GM12878 (cell line): ENCODE results near the gene MACROD2. TPM values are rescaled to one million over a fixed set of nuclear protein-coding genes. Genes with fewer than 3 reads are reported as not detected.

Experiments used
- ATAC-seq: fragments of 200-7000 bp; cut with Tn5 transposase; 3 replicates; pipeline ENCODE4 v1.9.1; 2020; ENCODE audit warnings: mild to moderate bottlenecking, moderate library complexity
- BruUV-seq: library from RNA; stranded (reverse); fragments of 400-500 nt; replicated peaks from 2 replicates; lab custom pipeline; 2021; lab: Mats Ljungman, UMichigan
- CTCF ChIA-PET: fragments of 300-600 bp; sonication (Branson Sonifier 250); formaldehyde crosslinking; extraction: SDS; loops from one replicate; lab custom pipeline; 2021; ENCODE audit warnings: inconsistent platforms; lab: Yijun Ruan, JAX
- POLR2A ChIA-PET: fragments of 350-600 bp; formaldehyde crosslinking; extraction: SDS; loops from one replicate; lab custom pipeline; 2021; ENCODE audit warnings: inconsistent platforms; lab: Charles Lee
- RAD21 ChIA-PET: fragments of 300-600 bp; sonication (Branson Sonifier 250); formaldehyde crosslinking; loops from one replicate; lab custom pipeline; 2023; ENCODE audit warnings: antibody characterized with exemption; ENCODE audit not compliant: unreplicated experiment; lab: Charles Lee
- SMC1A ChIA-PET: fragments of 300-600 bp; sonication (Branson Sonifier 250); formaldehyde crosslinking; loops from one replicate; lab custom pipeline; 2023; ENCODE audit not compliant: unreplicated experiment, uncharacterized antibody; lab: Charles Lee
- DNase-seq: peaks from one replicate; pipeline ENCODE4 v3.0.0-alpha.2; 2011; ENCODE audit warnings: low read depth, low spot score
- FAIRE-seq: peaks from 3 replicates; lab custom pipeline; 2011; peaks lifted over from hg19 to GRCh38; lab: Jason Lieb, UNC
- H2AFZ ChIP-seq: 2 replicates; pipeline ENCODE4 v1.6.0; 2011; ENCODE audit warnings: low read depth, low read length, control low read depth; ENCODE audit not compliant: control insufficient read depth
- H3K27ac ChIP-seq: 2 replicates; pipeline ENCODE4 v1.5.1; 2011; ENCODE audit warnings: control low read depth; ENCODE audit not compliant: control insufficient read depth, insufficient read depth
- H3K27me3 ChIP-seq, 2 experiments: replicated peaks in 1 of 2; 2 replicates each; pipeline versions ENCODE4 v1.6.0 to v1.6.1; 2011; ENCODE audit warnings: low read length in 1 of 2; ENCODE audit not compliant: control insufficient read depth in 2 of 2, insufficient read depth in 2 of 2
- H3K36me3 ChIP-seq, 2 experiments: 2 replicates each; pipeline ENCODE4 v1.5.1; 2011; ENCODE audit warnings: low read length in 1 of 2; ENCODE audit not compliant: control insufficient read depth in 2 of 2, insufficient read depth in 2 of 2
- H3K4me1 ChIP-seq: 2 replicates; pipeline ENCODE4 v1.6.1; 2011; ENCODE audit warnings: mild to moderate bottlenecking, low read length, moderate library complexity, mixed read lengths; ENCODE audit not compliant: control insufficient read depth, insufficient read depth
- H3K4me2 ChIP-seq: 2 replicates; pipeline ENCODE4 v1.6.0; 2011; ENCODE audit warnings: control low read depth; ENCODE audit not compliant: control insufficient read depth, insufficient read depth
- H3K4me3 ChIP-seq: fragments of 200-600 bp; sonication (generic); 2 replicates; pipeline ENCODE4 v1.5.1; 2016
- H3K79me2 ChIP-seq: 2 replicates; pipeline ENCODE4 v1.6.0; 2011; ENCODE audit warnings: low read length; ENCODE audit not compliant: control insufficient read depth, insufficient read depth
- H3K9ac ChIP-seq: 2 replicates; pipeline ENCODE4 v1.8.0; 2011; ENCODE audit warnings: low read length, control low read depth, mixed read lengths; ENCODE audit not compliant: control insufficient read depth, insufficient read depth
- H3K9me3 ChIP-seq: replicated peaks from 3 replicates; pipeline ENCODE4 v1.5.1; 2011; ENCODE audit warnings: mild to moderate bottlenecking, low read length; ENCODE audit not compliant: control insufficient read depth, insufficient read depth
- H4K20me1 ChIP-seq: 2 replicates; pipeline ENCODE4 v1.6.0; 2011; ENCODE audit not compliant: control insufficient read depth, insufficient read depth
- BCL11A ChIP-seq: IDR thresholded peaks from 2 replicates; pipeline ENCODE4 v1.6.1; 2011; ENCODE audit warnings: low read depth, low read length
- FOXK2 ChIP-seq: fragments of 450-650 bp; IDR thresholded peaks from 2 replicates; pipeline ENCODE4 v1.6.1; 2017; ENCODE audit warnings: mild to moderate bottlenecking, moderate library complexity
- IKZF2 ChIP-seq, 2 experiments: fragments of 450-650 bp; IDR thresholded peaks; 2 replicates each; pipeline ENCODE4 v1.6.1; 2017; ENCODE audit warnings: mild to moderate bottlenecking in 2 of 2, moderate library complexity in 2 of 2
- NFIC ChIP-seq: IDR thresholded peaks from 2 replicates; pipeline ENCODE4 v1.6.1; 2012; ENCODE audit warnings: low read depth, mild to moderate bottlenecking, inconsistent platforms, low read length, moderate library complexity
- PAX5 ChIP-seq: IDR thresholded peaks from 2 replicates; pipeline ENCODE4 v1.6.1; 2011; ENCODE audit warnings: low read depth, low read length, borderline replicate concordance
- POLR2AphosphoS5 ChIP-seq: IDR thresholded peaks from 2 replicates; pipeline ENCODE4 v1.6.1; 2011; ENCODE audit warnings: mild to moderate bottlenecking, low read length, inconsistent platforms
- TCF3 ChIP-seq: IDR thresholded peaks from 2 replicates; pipeline ENCODE4 v1.6.1; 2012; ENCODE audit warnings: low read depth, mild to moderate bottlenecking, low read length, borderline replicate concordance; ENCODE audit not compliant: insufficient read depth
- TCF7 ChIP-seq: IDR thresholded peaks from 2 replicates; pipeline ENCODE4 v1.6.1; 2014; ENCODE audit warnings: antibody characterized with exemption, borderline replicate concordance
- ZNF24 ChIP-seq: fragments of 450-650 bp; IDR thresholded peaks from 2 replicates; pipeline ENCODE4 v1.6.1; 2017; ENCODE audit warnings: antibody characterized with exemption, mild to moderate bottlenecking
- ZSCAN29 ChIP-seq: fragments of 450-650 bp; IDR thresholded peaks from 2 replicates; pipeline ENCODE4 v1.6.1; 2017; ENCODE audit warnings: mild to moderate bottlenecking, moderate library complexity
- WGBS: methylation state at CpG from one replicate; pipeline ENCODE4 v1.1.6; 2016; ENCODE audit warnings: low lambda C conversion rate; ENCODE audit not compliant: insufficient replicate concordance, insufficient coverage; ENCODE audit errors: missing lambda C conversion rate; 5-methylcytosine and 5-hydroxymethylcytosine counted together
- in situ Hi-C: fragments of 300-500 bp; cut with MboI; formaldehyde crosslinking; loops from 9 replicates; pipeline ENCODE4 v1.14.3; 2018; ENCODE audit warnings: mixed read lengths
- intact Hi-C: fragments of 100-400 bp; cut with micrococcal nuclease; formaldehyde crosslinking; loops from one replicate; pipeline ENCODE4 v1.14.2; 2022; ENCODE audit not compliant: unreplicated experiment
- polyA plus RNA-seq, 11 experiments: library from polyadenylated mRNA; depleted of rRNA in 4 of 11; unstranded in 6 of 11; stranded (reverse) in 5 of 11; fragments of >200 nt; fragmentation: Nextera tagmentation in 4 of 11; fragmentation: Illumina TruSeq in 1 of 11; extraction: Ambion mirVana in 4 of 11; extraction: Trizol in 1 of 11; gene quantifications; 1 replicate in 1 of 11; 2 replicates in 10 of 11; pipeline versions ENCODE4 v1.2.1 to v1.2.3, GENCODE V29; 2011 to 2016; ENCODE audit warnings: inconsistent platforms in 2 of 11, missing spikeins in 2 of 11, low read depth in 1 of 11
- total RNA-seq, 4 experiments: library from RNA; depleted of rRNA in 3 of 4; stranded (reverse); fragments of >200 nt in 3 of 4; fragmentation: Illumina TruSeq in 1 of 4; extraction: Trizol in 1 of 4; gene quantifications; 2 replicates each; pipeline versions ENCODE4 v1.2.1 to v1.2.3, GENCODE V29; 2013 to 2021
- TF ChIP-seq, protein P1 (sequence below): IDR thresholded peaks from 2 replicates; pipeline ENCODE4 v1.6.1; 2012; ENCODE audit warnings: low read depth, low read length, improper control_type of control experiment
- TF ChIP-seq, protein P2 (sequence below): fragments of 450-650 bp; IDR thresholded peaks from 2 replicates; pipeline ENCODE4 v1.6.1; 2014; ENCODE audit warnings: mild to moderate bottlenecking
- TF ChIP-seq, protein P3 (sequence below): fragments of 450-650 bp; IDR thresholded peaks from 2 replicates; pipeline ENCODE4 v1.6.1; 2018; ENCODE audit warnings: borderline replicate concordance, mild to moderate bottlenecking; ENCODE audit not compliant: partially characterized antibody
- TF ChIP-seq, protein P4 (sequence below): fragments of 450-650 bp; conservative IDR thresholded peaks from 2 replicates; pipeline ENCODE4 v1.6.1; 2017; ENCODE audit warnings: mild to moderate bottlenecking, moderate library complexity

Gene MACROD2
- total and polyA plus RNA-seq, 10 of the 15 experiments (the other 5 are each of a cell fraction or from before 2014, with no cell fraction given): 1.1 to 21.5 (median 2.2) TPM

DNA sequence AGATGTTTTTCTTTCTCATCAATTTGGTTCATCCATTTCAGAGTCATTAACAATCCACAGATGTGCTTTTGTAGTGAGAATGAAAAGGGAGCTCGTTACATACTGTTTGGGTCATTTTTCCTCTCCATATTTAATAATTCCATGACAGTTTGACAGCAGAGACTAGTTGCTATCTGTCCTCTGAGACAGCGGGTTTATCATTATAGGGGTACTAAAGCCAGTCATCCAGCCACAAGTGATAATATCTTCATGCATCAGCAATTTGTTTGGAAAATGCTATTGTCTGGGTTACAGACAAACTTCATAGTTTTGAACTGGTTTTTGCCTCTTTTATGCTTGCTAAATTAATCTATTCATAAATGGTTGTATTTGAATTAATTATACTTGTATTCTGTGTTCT lies 692.7 kb downstream of the MACROD2 start (continued):
- TF ChIP-seq, protein P1, sequence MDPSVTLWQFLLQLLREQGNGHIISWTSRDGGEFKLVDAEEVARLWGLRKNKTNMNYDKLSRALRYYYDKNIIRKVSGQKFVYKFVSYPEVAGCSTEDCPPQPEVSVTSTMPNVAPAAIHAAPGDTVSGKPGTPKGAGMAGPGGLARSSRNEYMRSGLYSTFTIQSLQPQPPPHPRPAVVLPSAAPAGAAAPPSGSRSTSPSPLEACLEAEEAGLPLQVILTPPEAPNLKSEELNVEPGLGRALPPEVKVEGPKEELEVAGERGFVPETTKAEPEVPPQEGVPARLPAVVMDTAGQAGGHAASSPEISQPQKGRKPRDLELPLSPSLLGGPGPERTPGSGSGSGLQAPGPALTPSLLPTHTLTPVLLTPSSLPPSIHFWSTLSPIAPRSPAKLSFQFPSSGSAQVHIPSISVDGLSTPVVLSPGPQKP: no peak
- TF ChIP-seq POLR2AphosphoS5: no peak
- TF ChIP-seq NFIC: no peak
- TF ChIP-seq, protein P2, sequence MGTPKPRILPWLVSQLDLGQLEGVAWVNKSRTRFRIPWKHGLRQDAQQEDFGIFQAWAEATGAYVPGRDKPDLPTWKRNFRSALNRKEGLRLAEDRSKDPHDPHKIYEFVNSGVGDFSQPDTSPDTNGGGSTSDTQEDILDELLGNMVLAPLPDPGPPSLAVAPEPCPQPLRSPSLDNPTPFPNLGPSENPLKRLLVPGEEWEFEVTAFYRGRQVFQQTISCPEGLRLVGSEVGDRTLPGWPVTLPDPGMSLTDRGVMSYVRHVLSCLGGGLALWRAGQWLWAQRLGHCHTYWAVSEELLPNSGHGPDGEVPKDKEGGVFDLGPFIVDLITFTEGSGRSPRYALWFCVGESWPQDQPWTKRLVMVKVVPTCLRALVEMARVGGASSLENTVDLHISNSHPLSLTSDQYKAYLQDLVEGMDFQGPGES: no peak
- TF ChIP-seq, protein P3, sequence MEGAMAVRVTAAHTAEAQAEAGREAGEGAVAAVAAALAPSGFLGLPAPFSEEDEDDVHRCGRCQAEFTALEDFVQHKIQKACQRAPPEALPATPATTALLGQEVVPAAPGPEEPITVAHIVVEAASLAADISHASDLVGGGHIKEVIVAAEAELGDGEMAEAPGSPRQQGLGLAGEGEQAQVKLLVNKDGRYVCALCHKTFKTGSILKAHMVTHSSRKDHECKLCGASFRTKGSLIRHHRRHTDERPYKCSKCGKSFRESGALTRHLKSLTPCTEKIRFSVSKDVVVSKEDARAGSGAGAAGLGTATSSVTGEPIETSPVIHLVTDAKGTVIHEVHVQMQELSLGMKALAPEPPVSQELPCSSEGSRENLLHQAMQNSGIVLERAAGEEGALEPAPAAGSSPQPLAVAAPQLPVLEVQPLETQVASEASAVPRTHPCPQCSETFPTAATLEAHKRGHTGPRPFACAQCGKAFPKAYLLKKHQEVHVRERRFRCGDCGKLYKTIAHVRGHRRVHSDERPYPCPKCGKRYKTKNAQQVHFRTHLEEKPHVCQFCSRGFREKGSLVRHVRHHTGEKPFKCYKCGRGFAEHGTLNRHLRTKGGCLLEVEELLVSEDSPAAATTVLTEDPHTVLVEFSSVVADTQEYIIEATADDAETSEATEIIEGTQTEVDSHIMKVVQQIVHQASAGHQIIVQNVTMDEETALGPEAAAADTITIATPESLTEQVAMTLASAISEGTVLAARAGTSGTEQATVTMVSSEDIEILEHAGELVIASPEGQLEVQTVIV: no peak
- no peak for TF ChIP-seq BCL11A
- TF ChIP-seq, all 136 proteins: peak for 0

DNA sequence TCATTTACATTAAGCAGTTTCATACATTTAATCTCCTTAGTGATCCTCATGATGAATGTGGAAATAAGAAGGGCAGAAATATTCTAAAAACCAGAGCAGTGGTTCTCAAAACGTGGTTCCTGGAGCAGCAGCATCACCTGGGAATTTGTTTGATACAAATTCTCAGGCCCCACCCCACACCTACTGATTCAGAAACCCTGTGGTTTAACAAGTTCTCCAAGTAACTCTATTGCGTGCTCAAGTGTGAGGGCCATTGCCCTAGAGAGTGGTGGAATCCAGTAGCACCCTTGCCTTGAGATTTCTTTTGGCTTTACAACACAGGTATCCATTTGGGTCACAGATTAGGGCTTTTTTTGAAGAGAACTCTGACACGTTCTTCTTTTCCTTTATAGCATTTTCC lies 696.7 kb downstream of the MACROD2 start:
- no peak overlapping the region for H3K27ac ChIP-seq
- H3K36me3 ChIP-seq: no peaks in the 10 kb centered on the region
- ChIA-PET CTCF (interaction anchor here (1.2 kb wide), 1 partner anchor 10 kb away, joined by 3 read pairs; no protein-coding TSS in a partner anchor), POLR2A (no interaction called here), SMC1A (interaction anchor here (1.1 to 1.2 kb wide), 2 partner anchors 13 to 130 kb away, joined by 3 read pairs; no protein-coding TSS in a partner anchor), RAD21 (interaction anchor here (1.1 to 1.2 kb wide), 2 partner anchors 10 to 53 kb away, joined by 3 read pairs; no protein-coding TSS in a partner anchor)
- no TSS peak for BruUV-seq
- 21% methylated on average over 3 of the region's 3 CpGs for WGBS
- H3K79me2 ChIP-seq: no peaks in the 10 kb centered on the region
- no peaks in the 10 kb centered on the region for H3K27me3 ChIP-seq
- H3K9me3 ChIP-seq: no peaks in the 10 kb centered on the region; the same call in 2 of the 3 replicates
- H3K4me1 ChIP-seq: no peaks in the 10 kb centered on the region
- no peak overlapping the region for H3K4me3 ChIP-seq
- DNase-seq: no peak
- intact Hi-C loops (no loop called here), in situ Hi-C loops (no loop called here)
- H4K20me1 ChIP-seq: no peaks in the 10 kb centered on the region
- no peak overlapping the region for H2AFZ ChIP-seq
- peak; percentile 88 for ATAC-seq
- no peak overlapping the region for H3K4me2 ChIP-seq
- peak; percentile 75 for FAIRE-seq
- no peak overlapping the region for H3K9ac ChIP-seq
- no peak for TF ChIP-seq ZNF24
- no peak for TF ChIP-seq TCF3
- TF ChIP-seq IKZF2 (IDR thresholded peaks at IDR 0.05): peak in 1 of 2 experiments; percentile 35; a peak in 2 of 4 replicates
- TF ChIP-seq TCF7: no peak
- TF ChIP-seq, protein P4, sequence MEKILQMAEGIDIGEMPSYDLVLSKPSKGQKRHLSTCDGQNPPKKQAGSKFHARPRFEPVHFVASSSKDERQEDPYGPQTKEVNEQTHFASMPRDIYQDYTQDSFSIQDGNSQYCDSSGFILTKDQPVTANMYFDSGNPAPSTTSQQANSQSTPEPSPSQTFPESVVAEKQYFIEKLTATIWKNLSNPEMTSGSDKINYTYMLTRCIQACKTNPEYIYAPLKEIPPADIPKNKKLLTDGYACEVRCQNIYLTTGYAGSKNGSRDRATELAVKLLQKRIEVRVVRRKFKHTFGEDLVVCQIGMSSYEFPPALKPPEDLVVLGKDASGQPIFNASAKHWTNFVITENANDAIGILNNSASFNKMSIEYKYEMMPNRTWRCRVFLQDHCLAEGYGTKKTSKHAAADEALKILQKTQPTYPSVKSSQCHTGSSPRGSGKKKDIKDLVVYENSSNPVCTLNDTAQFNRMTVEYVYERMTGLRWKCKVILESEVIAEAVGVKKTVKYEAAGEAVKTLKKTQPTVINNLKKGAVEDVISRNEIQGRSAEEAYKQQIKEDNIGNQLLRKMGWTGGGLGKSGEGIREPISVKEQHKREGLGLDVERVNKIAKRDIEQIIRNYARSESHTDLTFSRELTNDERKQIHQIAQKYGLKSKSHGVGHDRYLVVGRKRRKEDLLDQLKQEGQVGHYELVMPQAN: no peak
- no peak for TF ChIP-seq PAX5
- TF ChIP-seq ZSCAN29: no peak
- no peak for TF ChIP-seq FOXK2
